ENCODE data around the gene ARFIP2.

ARFIP2 gene

GRCh38 chr11:6443269-6444003, 37.7 kb downstream of the ARFIP2 start:
- peak; percentile 97 for TF ChIP-seq CTCF (IDR thresholded peaks at IDR 0.05; ENCODE audit: insufficient read depth, low read length, poor library complexity, severe bottlenecking)
- TF ChIP-seq EZH2phosphoT487 (conservative IDR thresholded peaks at IDR 0.05; ENCODE audit: low read length), result no peak
- no peaks in the 10 kb centered on the region for H3K9me3 ChIP-seq (ENCODE audit: insufficient read depth, low read length)
- H3K9me2 ChIP-seq (replicated peaks; ENCODE audit: insufficient read depth, low read length), result no peaks in the 10 kb centered on the region
- no peaks in the 10 kb centered on the region for H3K27me3 ChIP-seq (ENCODE audit: low read length)
- H3K4me3 ChIP-seq (ENCODE audit: insufficient read depth, low read length, poor library complexity, severe bottlenecking), result no peak overlapping the region
- no peaks in the 10 kb centered on the region for H3F3A ChIP-seq (ENCODE audit: insufficient read depth)
- H3K9ac ChIP-seq (ENCODE audit: low read length), result no peak overlapping the region
- H3K79me2 ChIP-seq (ENCODE audit: insufficient read depth, low read length), result no peaks in the 10 kb centered on the region
- no peak overlapping the region for H2AFZ ChIP-seq (ENCODE audit: low read depth, low read length, severe bottlenecking)
- no peak overlapping the region for H3K4me2 ChIP-seq (ENCODE audit: low read depth, low read length, poor library complexity, severe bottlenecking)
- no peaks in the 10 kb centered on the region for H3K36me3 ChIP-seq (ENCODE audit: low read length)
- H3K27ac ChIP-seq (ENCODE audit: low read depth, low read length), result no peak overlapping the region
- H4K20me1 ChIP-seq (ENCODE audit: low read depth, low read length), result no peaks in the 10 kb centered on the region

GRCh38 chr11:6442441-6442840, 38.7 kb downstream of the ARFIP2 start:
- H2AFZ ChIP-seq (ENCODE audit: low read depth, low read length, severe bottlenecking), result no peak overlapping the region
- no peaks in the 10 kb centered on the region for H3K9me2 ChIP-seq (replicated peaks; ENCODE audit: insufficient read depth, low read length)
- H3K4me3 ChIP-seq (ENCODE audit: insufficient read depth, low read length, poor library complexity, severe bottlenecking), result no peak overlapping the region
- no peaks in the 10 kb centered on the region for H3K27me3 ChIP-seq (ENCODE audit: low read length)
- no peaks in the 10 kb centered on the region for H3K79me2 ChIP-seq (ENCODE audit: insufficient read depth, low read length)
- TF ChIP-seq EZH2phosphoT487 (conservative IDR thresholded peaks at IDR 0.05; ENCODE audit: low read length) (no peak), CTCF (IDR thresholded peaks at IDR 0.05; ENCODE audit: insufficient read depth, low read length, poor library complexity, severe bottlenecking) (no peak)
- H3F3A ChIP-seq (ENCODE audit: insufficient read depth), result no peaks in the 10 kb centered on the region
- no peaks in the 10 kb centered on the region for H3K36me3 ChIP-seq (ENCODE audit: low read length)
- no peak overlapping the region for H3K9ac ChIP-seq (ENCODE audit: low read length)
- H3K4me2 ChIP-seq (ENCODE audit: low read depth, low read length, poor library complexity, severe bottlenecking), result no peak overlapping the region
- no peaks in the 10 kb centered on the region for H4K20me1 ChIP-seq (ENCODE audit: low read depth, low read length)
- H3K9me3 ChIP-seq (ENCODE audit: insufficient read depth, low read length), result no peaks in the 10 kb centered on the region
- H3K27ac ChIP-seq (ENCODE audit: low read depth, low read length), result no peak overlapping the region

- Histone ChIP-seq H3K4me3 (ENCODE audit: insufficient read depth, low read length, poor library complexity, severe bottlenecking) (no peak within 1 kb of the TSS), H3K27ac (ENCODE audit: low read depth, low read length) (no peak within 1 kb of the TSS), H3K9me2 (replicated peaks; ENCODE audit: insufficient read depth, low read length) (no peaks in the 10 kb centered on the region), H3K9me3 (ENCODE audit: insufficient read depth, low read length) (no peaks in the 10 kb centered on the region), H3K9ac (ENCODE audit: low read length) (no peak within 1 kb of the TSS), H4K20me1 (ENCODE audit: low read depth, low read length) (no peaks in the 10 kb centered on the region), H3F3A (ENCODE audit: insufficient read depth) (no peaks in the 10 kb centered on the region), H3K27me3 (ENCODE audit: low read length) (no peaks in the 10 kb centered on the region), H3K4me2 (ENCODE audit: low read depth, low read length, poor library complexity, severe bottlenecking) (no peak within 1 kb of the TSS), H3K79me2 (ENCODE audit: insufficient read depth, low read length) (no peaks in the 10 kb centered on the region), H2AFZ (ENCODE audit: low read depth, low read length, severe bottlenecking) (no peak within 1 kb of the TSS), H3K36me3 (ENCODE audit: low read length) (no peaks in the 10 kb centered on the region)
- no peak for TF ChIP-seq CTCF (IDR thresholded peaks at IDR 0.05; ENCODE audit: insufficient read depth, low read length, poor library complexity, severe bottlenecking)
- no peak for TF ChIP-seq EZH2phosphoT487 (conservative IDR thresholded peaks at IDR 0.05; ENCODE audit: low read length)
Observed at GRCh38 chr11:6440906-6441358, 40.2 kb downstream of the ARFIP2 start, which contains the start of gene HPX. Gene HPX (minus strand): TSS chr11:6440987. CDS start chr11:6440963, 24 bp downstream.

All from SU-DHL-6 (cell line).